C4-2B (cell line): ENCODE measurements around the gene SPSB3.

Source experiments
- ZFX ChIP-seq: fragments of 450-650 bp; IDR thresholded peaks from 2 replicates; pipeline ENCODE4 v1.6.1; 2017
- TF ChIP-seq, protein P1 (sequence below): fragments of 450-650 bp; conservative IDR thresholded peaks from 2 replicates; pipeline ENCODE4 v1.5.1; 2017; ENCODE audit warnings: mild to moderate bottlenecking

- TF ChIP-seq, protein P1, sequence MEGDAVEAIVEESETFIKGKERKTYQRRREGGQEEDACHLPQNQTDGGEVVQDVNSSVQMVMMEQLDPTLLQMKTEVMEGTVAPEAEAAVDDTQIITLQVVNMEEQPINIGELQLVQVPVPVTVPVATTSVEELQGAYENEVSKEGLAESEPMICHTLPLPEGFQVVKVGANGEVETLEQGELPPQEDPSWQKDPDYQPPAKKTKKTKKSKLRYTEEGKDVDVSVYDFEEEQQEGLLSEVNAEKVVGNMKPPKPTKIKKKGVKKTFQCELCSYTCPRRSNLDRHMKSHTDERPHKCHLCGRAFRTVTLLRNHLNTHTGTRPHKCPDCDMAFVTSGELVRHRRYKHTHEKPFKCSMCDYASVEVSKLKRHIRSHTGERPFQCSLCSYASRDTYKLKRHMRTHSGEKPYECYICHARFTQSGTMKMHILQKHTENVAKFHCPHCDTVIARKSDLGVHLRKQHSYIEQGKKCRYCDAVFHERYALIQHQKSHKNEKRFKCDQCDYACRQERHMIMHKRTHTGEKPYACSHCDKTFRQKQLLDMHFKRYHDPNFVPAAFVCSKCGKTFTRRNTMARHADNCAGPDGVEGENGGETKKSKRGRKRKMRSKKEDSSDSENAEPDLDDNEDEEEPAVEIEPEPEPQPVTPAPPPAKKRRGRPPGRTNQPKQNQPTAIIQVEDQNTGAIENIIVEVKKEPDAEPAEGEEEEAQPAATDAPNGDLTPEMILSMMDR = no peak
- TF ChIP-seq ZFX = no peak
Observed at GRCh38 chr16:1828645-1829410, 46.5 kb upstream of the SPSB3 start.
